22Rv1 (cell line): ENCODE data around the gene EFNB1.

Experiments used
- H3K27ac ChIP-seq: fragments of 450-650 bp; 2 replicates; pipeline ENCODE4 v1.5.1; 2017
- ZFX ChIP-seq: fragments of 450-650 bp; IDR thresholded peaks from 2 replicates; pipeline ENCODE4 v1.6.1; 2017; ENCODE audit warnings: antibody characterized with exemption, borderline replicate concordance
- TF ChIP-seq, protein P1 (sequence below): fragments of 450-650 bp; IDR thresholded peaks from 2 replicates; pipeline ENCODE4 v1.5.1; 2017; ENCODE audit warnings: mild to moderate bottlenecking

Gene EFNB1

DNA sequence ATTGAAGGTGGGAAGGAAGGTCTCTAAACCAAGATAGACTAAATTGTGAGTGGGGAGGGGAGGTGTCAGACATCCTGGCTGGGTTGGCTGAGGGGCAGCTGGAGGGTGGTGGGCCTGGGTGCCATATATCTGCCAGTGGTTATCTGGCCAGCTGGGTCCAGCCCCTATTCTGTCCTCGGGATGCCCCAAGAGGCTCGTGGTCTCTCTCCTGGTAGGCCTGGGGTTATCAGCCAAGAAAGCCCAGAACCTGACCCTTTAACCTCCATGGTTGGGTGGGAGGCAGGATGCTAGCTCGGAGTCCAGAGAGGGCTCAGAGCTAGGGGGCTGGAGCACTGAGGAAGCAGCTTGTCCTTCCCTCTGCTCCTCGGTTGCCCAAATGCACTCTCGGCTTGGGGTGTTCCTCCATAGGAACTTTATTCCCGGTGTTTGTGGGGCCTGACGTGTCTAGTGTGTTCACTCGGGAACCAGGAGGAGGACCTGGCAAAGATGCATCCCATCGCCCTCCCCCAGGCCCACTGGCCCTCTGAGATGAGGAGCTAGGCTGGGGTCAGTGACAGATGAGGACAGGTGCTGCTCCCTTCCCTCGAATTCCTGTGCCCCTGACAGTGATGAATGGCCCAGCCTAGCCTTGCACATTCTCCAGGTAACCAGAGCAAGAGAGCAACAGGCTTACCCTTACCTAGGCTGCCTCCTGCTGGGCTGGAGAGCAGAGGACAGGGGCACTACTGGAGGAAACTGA lies 5.2 kb upstream of the EFNB1 start:
- H3K27ac ChIP-seq: no peak overlapping the region
- no peak for TF ChIP-seq ZFX
- TF ChIP-seq, protein P1, sequence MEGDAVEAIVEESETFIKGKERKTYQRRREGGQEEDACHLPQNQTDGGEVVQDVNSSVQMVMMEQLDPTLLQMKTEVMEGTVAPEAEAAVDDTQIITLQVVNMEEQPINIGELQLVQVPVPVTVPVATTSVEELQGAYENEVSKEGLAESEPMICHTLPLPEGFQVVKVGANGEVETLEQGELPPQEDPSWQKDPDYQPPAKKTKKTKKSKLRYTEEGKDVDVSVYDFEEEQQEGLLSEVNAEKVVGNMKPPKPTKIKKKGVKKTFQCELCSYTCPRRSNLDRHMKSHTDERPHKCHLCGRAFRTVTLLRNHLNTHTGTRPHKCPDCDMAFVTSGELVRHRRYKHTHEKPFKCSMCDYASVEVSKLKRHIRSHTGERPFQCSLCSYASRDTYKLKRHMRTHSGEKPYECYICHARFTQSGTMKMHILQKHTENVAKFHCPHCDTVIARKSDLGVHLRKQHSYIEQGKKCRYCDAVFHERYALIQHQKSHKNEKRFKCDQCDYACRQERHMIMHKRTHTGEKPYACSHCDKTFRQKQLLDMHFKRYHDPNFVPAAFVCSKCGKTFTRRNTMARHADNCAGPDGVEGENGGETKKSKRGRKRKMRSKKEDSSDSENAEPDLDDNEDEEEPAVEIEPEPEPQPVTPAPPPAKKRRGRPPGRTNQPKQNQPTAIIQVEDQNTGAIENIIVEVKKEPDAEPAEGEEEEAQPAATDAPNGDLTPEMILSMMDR: no peak

DNA sequence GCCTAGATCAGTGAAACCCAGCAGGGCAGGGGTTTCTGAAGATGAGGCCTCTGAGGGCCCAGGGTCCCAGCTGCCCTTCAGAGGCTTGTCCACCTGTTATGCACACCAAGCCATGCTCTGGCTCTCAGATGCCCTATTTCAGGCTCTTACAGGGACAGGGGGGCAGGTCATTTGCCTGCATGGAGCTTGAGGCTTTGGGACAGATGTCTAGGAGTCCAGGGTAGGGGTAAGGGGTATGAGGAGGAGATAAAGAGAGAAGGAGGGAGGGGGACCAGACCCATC lies 4.7 kb upstream of the EFNB1 start:
- H3K27ac ChIP-seq: no peak overlapping the region
- TF ChIP-seq ZFX: no peak
- TF ChIP-seq, protein P1: no peak

DNA sequence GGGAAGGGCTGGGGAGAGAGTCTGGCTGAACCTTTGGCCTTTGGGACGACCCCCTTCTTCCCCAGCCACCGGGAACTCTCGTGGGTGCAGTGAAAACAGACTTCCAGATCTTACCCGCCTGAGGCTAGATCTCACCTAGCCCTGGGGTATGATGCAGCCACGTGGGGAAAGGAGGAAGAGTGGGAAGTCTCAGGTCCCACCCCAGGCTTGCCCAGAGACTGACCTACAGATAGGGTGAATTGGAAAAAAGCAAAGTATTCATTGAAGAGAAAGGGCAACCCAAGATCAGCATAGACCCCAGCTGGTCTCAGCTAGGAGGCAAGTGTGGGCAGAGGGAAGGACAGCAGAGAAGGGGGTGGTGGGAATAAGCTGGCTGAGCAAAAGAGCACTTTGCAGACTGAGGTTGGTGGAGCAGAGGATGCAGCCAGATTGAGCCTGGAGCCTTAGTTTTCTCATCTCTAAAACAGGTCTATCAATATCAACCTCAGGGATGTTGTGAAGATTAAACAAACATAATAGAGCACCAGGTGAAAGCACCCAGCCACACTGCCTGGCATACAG lies 4.2 kb upstream of the EFNB1 start:
- TF ChIP-seq, protein P1: no peak
- TF ChIP-seq ZFX: no peak

DNA sequence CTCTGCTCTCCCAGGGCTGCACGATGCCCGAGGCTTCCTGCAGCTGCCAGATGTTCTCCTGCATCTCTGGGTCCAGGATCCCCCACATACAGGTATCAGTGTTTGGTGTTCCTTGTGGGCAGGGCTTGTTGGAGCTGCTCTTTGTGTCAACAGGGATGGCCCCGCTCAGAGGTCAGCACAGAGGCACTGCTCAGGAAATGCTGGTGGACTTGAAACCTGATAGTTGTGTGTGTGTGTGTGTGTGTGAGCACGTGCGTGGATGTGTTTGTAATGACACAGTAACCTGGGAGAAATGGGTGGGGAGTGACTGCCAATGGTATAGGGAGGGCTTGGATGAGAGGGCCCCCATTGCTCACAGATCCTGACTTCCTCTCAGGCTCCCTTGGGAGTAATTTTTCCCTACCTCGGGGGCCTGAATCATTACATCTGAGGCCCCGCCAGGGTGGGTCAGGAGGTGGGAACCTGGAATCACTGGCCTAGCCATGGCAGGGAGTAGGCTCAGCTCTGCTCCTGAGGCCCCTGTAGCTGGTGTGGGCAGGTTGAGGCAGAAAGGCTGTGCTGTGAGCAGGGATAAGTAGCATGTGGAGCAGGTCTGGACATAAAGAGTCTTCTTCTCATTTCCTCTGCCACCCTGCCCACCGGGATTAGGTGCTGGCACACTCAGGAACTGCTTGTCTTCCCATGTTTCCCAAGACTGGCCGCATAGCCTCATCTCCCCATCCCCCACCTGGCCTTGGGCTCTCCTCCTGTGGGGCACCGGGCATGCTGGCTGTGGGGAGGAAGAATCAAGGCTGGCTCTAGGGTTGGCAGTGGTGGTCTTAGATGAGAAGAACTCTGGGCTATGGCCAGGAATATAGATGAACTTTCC lies 2.5 kb upstream of the EFNB1 start:
- no peak for TF ChIP-seq ZFX
- TF ChIP-seq, protein P1: no peak
- no peak overlapping the region for H3K27ac ChIP-seq

More for the DNA sequence above, 4.2 kb upstream of the EFNB1 start:
- H3K27ac ChIP-seq: no peak overlapping the region

DNA sequence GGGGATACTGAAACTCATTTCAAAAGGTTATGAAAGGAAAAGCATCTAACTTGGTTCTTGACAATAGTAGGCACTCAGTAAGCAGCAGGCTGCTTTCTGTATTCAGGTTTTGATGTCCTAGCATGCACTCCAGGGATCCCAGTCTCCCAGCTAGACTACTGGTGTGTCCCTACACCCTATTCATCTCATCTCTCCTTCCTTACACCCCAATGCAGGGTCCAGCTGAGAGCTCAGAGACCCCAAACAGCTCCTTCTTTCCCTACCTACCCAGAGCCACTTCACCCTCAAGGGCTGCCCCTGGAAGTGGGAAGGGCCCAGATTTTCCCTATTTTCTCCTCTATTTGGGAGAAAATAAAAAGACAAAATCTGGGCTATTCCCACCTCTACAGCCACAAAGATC lies 1.6 kb upstream of the EFNB1 start:
- TF ChIP-seq ZFX: no peak
- no peak overlapping the region for H3K27ac ChIP-seq

DNA sequence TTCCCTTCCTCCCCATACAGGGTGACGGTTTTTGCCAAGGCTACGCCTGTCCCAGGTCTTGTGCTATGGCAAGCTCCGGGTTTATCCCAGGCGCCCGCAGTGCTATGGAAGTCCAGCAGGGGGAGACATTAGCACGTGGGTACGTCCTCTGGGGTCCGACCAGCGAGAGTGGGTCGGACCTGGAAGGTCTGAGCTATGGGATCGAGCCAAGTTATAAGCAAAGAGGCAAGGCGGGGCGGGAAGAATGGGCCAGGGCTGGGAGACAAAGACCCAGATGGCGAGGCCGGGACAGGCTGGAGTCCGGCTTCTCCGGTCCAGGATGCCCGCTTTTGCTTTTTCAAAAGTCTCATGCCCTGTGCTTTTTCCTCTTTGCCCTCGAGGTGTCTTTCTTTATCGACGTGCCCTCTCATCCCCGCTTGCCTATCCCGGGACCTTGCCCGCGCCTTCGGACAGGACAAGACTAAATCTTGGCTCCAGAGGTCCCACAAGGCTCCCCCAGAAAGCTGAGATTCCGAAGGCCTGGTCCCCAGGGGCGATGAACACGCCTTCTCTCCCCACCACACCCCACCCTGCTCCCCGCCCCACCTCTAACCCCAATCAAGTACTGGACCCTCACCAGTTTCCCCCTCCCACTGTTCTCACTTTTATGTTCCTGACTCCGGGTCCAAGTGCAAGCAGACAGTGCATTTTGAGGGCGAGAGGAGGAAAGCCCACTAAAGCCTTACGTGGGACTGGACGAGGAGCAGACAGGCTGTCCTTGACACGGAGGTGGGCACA lies 785 bp upstream of the EFNB1 start:
- TF ChIP-seq ZFX: no peak
- TF ChIP-seq, protein P1: peak; percentile 77
- H3K27ac ChIP-seq: peak overlapping the region; percentile 54

DNA sequence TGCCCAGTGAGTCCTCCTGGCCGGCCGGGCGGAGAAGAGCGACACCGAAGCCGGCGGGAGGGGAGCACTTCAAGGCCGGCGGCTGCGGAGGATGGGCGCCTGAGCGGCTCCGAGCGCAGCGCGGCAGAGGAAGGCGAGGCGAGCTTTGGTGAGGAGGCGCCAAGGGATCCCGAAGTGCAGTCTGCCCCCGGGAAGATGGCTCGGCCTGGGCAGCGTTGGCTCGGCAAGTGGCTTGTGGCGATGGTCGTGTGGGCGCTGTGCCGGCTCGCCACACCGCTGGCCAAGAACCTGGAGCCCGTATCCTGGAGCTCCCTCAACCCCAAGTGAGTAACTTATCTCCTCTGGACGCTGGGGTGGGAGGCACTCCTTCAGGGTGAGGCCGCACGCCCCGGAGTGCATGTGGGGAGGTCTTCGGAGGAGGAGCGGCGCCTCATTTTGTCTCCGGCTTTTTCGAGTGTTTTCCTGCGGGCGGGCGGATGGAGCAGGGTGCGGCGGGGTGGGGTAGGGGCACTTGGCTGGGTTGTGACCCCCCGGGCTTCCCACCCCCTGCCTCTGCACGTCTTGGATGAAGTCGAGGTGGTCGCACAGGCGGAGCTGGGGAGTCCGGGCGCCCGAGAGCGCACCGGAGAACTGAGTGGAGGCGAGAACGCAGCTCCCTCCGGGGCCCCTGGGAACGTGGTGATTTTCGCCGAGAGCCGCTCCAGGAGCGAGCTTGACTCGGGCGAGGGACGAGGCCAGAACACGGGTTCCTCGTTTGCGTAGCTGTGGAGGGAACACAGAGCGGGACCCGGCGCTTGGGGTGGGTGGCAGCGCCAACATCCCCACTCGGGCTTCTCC lies 979 bp downstream of the EFNB1 start:
- TF ChIP-seq, protein P1: no peak
- TF ChIP-seq ZFX: no peak

More for the DNA sequence above, 979 bp downstream of the EFNB1 start:
- no peak overlapping the region for H3K27ac ChIP-seq
